H9 (cell line): ENCODE results near the gene DNAJC6. TPM values are rescaled to one million over a fixed set of nuclear protein-coding genes. Genes with fewer than 3 reads are reported as not detected.

Experiments used
- DNase-seq: peaks from one replicate; pipeline ENCODE4 v3.0.0-alpha.2; 2017
- H2AFZ ChIP-seq: one replicate; pipeline ENCODE4 v1.6.1; 2013; ENCODE audit warnings: mild to moderate bottlenecking, low read length, control low read depth, moderate library complexity
- H2AK5ac ChIP-seq: 2 replicates; pipeline ENCODE4 v1.6.1; 2013; ENCODE audit warnings: low read length, control low read depth, mixed read lengths; ENCODE audit not compliant: insufficient read length
- H2BK120ac ChIP-seq: one replicate; pipeline ENCODE4 v1.6.1; 2013; ENCODE audit warnings: low read depth, mild to moderate bottlenecking, low read length, control low read depth, inconsistent platforms; ENCODE audit not compliant: poor library complexity, severe bottlenecking
- H2BK12ac ChIP-seq: 2 replicates; pipeline ENCODE4 v1.6.1; 2013; ENCODE audit warnings: low read length, control low read depth, mixed read lengths, low read depth; ENCODE audit not compliant: insufficient read length
- H2BK15ac ChIP-seq: 2 replicates; pipeline ENCODE4 v1.6.1; 2013; ENCODE audit warnings: low read depth, low read length, control low read depth
- H2BK20ac ChIP-seq: one replicate; pipeline ENCODE4 v1.6.1; 2013; ENCODE audit warnings: low read depth, mild to moderate bottlenecking, low read length, control low read depth, inconsistent platforms; ENCODE audit not compliant: poor library complexity, severe bottlenecking
- H2BK5ac ChIP-seq: 2 replicates; pipeline ENCODE4 v1.6.1; 2013; ENCODE audit warnings: low read length, control low read depth, mixed read lengths; ENCODE audit not compliant: insufficient read length
- H3K14ac ChIP-seq: 2 replicates; pipeline ENCODE4 v1.6.1; 2013; ENCODE audit warnings: low read length, control low read depth; ENCODE audit not compliant: insufficient read depth
- H3K18ac ChIP-seq: 2 replicates; pipeline ENCODE4 v1.6.1; 2013; ENCODE audit warnings: low read depth, mild to moderate bottlenecking, mixed read lengths, low read length, control low read depth; ENCODE audit not compliant: insufficient read length
- H3K23ac ChIP-seq: 2 replicates; pipeline ENCODE4 v1.6.1; 2013; ENCODE audit warnings: low read length, control low read depth, mixed read lengths, low read depth; ENCODE audit not compliant: insufficient read length
- H3K23me2 ChIP-seq: 2 replicates; pipeline ENCODE4 v1.6.1; 2013; ENCODE audit warnings: low read depth, mild to moderate bottlenecking, mixed read lengths, low read length, control low read depth; ENCODE audit not compliant: insufficient read length, poor library complexity, severe bottlenecking
- H3K27ac ChIP-seq: 2 replicates; pipeline ENCODE4 v1.5.1; 2013; ENCODE audit warnings: low read length, control low read depth, mixed read lengths, low read depth; ENCODE audit not compliant: insufficient read length
- H3K27me3 ChIP-seq: 2 replicates; pipeline ENCODE4 v1.6.1; 2013; ENCODE audit warnings: low read length, control low read depth, inconsistent platforms; ENCODE audit not compliant: insufficient read depth
- H3K4ac ChIP-seq: 2 replicates; pipeline ENCODE4 v1.6.1; 2013; ENCODE audit warnings: low read depth, mild to moderate bottlenecking, control low read depth, inconsistent platforms, low read length, moderate library complexity
- H3K4me1 ChIP-seq: 2 replicates; pipeline ENCODE4 v1.6.1; 2013; ENCODE audit warnings: low read length, control low read depth, inconsistent platforms; ENCODE audit not compliant: insufficient read depth
- H3K4me2 ChIP-seq: 2 replicates; pipeline ENCODE4 v1.6.1; 2013; ENCODE audit warnings: low read length, control low read depth, mixed read lengths; ENCODE audit not compliant: insufficient read length, insufficient read depth
- H3K56ac ChIP-seq: 2 replicates; pipeline ENCODE4 v1.6.1; 2013; ENCODE audit warnings: low read depth, mild to moderate bottlenecking, mixed read lengths, low read length, control low read depth; ENCODE audit not compliant: insufficient read length
- H3K79me1 ChIP-seq: 2 replicates; pipeline ENCODE4 v1.6.1; 2013; ENCODE audit warnings: low read depth, mild to moderate bottlenecking, moderate library complexity, low read length, control low read depth, inconsistent platforms; ENCODE audit not compliant: insufficient read depth, poor library complexity, severe bottlenecking
- H3K79me2 ChIP-seq: 2 replicates; pipeline ENCODE4 v1.6.1; 2013; ENCODE audit warnings: low read length, control low read depth, inconsistent platforms; ENCODE audit not compliant: insufficient read depth
- H3K9ac ChIP-seq: 2 replicates; pipeline ENCODE4 v1.6.1; 2013; ENCODE audit warnings: low read length, control low read depth, mixed read lengths; ENCODE audit not compliant: insufficient read length; ENCODE audit errors: extremely low read depth
- H3K9me3 ChIP-seq: one replicate; pipeline ENCODE4 v1.6.1; 2013; ENCODE audit warnings: low read depth, low read length, inconsistent platforms; ENCODE audit not compliant: control insufficient read depth
- H3T11ph ChIP-seq: one replicate; pipeline ENCODE4 v1.6.1; 2013; ENCODE audit warnings: mild to moderate bottlenecking, low read length, control low read depth, inconsistent platforms
- H4K20me1 ChIP-seq: one replicate; pipeline ENCODE4 v1.6.1; 2013; ENCODE audit not compliant: control insufficient read depth, insufficient read length, insufficient read depth
- H4K5ac ChIP-seq: 2 replicates; pipeline ENCODE4 v1.6.1; 2013; ENCODE audit warnings: low read depth, mild to moderate bottlenecking, mixed read lengths, low read length, control low read depth; ENCODE audit not compliant: insufficient read length
- H4K8ac ChIP-seq: replicated peaks from 2 replicates; pipeline ENCODE4 v1.6.1; 2013; ENCODE audit warnings: low read length, control low read depth, mixed read lengths, low read depth; ENCODE audit not compliant: insufficient read length
- H4K91ac ChIP-seq: 2 replicates; pipeline ENCODE4 v1.6.1; 2013; ENCODE audit warnings: low read depth, mild to moderate bottlenecking, moderate library complexity, mixed read lengths, low read length, control low read depth; ENCODE audit not compliant: insufficient read length
- H3K27ac Mint-ChIP-seq, 3 experiments: 2 replicates in 2 of 3; 3 replicates in 1 of 3; pipeline ENCODE4 v1.8.0; 2020 to 2021; ENCODE audit warnings: mixed read lengths in 3 of 3, mild to moderate bottlenecking in 1 of 3, moderate library complexity in 1 of 3
- H3K27me3 Mint-ChIP-seq: 2 replicates; pipeline ENCODE4 v1.8.0; 2021; ENCODE audit warnings: low read depth, mild to moderate bottlenecking, moderate library complexity, mixed read lengths
- H3K36me3 Mint-ChIP-seq, 3 experiments: 2 replicates in 2 of 3; 3 replicates in 1 of 3; pipeline ENCODE4 v1.8.0; 2020 to 2021; ENCODE audit warnings: low read depth in 3 of 3, mixed read lengths in 3 of 3; ENCODE audit not compliant: insufficient read depth in 1 of 3
- H3K4me1 Mint-ChIP-seq, 2 experiments: 2 replicates each; pipeline ENCODE4 v1.8.0; 2020; ENCODE audit warnings: mixed read lengths in 2 of 2
- H3K4me3 Mint-ChIP-seq, 2 experiments: 2 replicates in 1 of 2; 3 replicates in 1 of 2; pipeline ENCODE4 v1.8.0; 2020 to 2021; ENCODE audit warnings: mild to moderate bottlenecking in 2 of 2, mixed read lengths in 2 of 2, moderate library complexity in 1 of 2
- H3K9me3 Mint-ChIP-seq, 2 experiments: 2 replicates in 1 of 2; 3 replicates in 1 of 2; pipeline ENCODE4 v1.8.0; 2020; ENCODE audit warnings: mild to moderate bottlenecking in 2 of 2, mixed read lengths in 2 of 2, moderate library complexity in 1 of 2
- CTCF ChIP-seq: fragments of 200-600 bp; sonication (generic); conservative IDR thresholded peaks from 3 replicates; pipeline ENCODE4 v1.8.0; 2021; ENCODE audit warnings: antibody characterized with exemption, mild to moderate bottlenecking
- WGBS: extraction: QIAGEN DNeasy Blood & Tissue Kit; methylation state at CpG from one replicate; pipeline ENCODE4 v1.1.7; 2013; ENCODE audit warnings: missing lambda C conversion rate, low lambda C conversion rate, mixed read lengths; ENCODE audit not compliant: insufficient read length; ENCODE audit errors: extremely low coverage; 5-methylcytosine and 5-hydroxymethylcytosine counted together
- total RNA-seq: library from RNA; stranded (reverse); gene quantifications from 2 replicates; pipeline ENCODE4 v1.2.1, GENCODE V29; 2021

The DNAJC6 gene
- total RNA-seq, 1 experiment from 2014 or later, result 2.2 TPM

- peaks cover 9% of the 10 kb centered on the region for H3K23me2 ChIP-seq
- peak overlapping the region; percentile 78 for H3K4me2 ChIP-seq
Measured at GRCh38 chr1:65421351-65422025, 112.1 kb downstream of the DNAJC6 start.

More at GRCh38 chr1:65421351-65422025, 112.1 kb downstream of the DNAJC6 start:
- Histone ChIP-seq H3K4me1 (peaks cover 7% of the 10 kb centered on the region; the same call in 1 of the 2 replicates), H3K23ac (no peak overlapping the region), H3K4ac (no peak overlapping the region), H3K79me2 (peaks cover 10% of the 10 kb centered on the region; the same call in 1 of the 2 replicates), H3K9ac (peak overlapping the region; percentile 83), H2BK20ac (no peak overlapping the region), H2BK120ac (no peak overlapping the region), H3K14ac (no peak overlapping the region), H4K91ac (no peak overlapping the region), H4K8ac (no peak overlapping the region), H3K27me3 (no peaks in the 10 kb centered on the region), H3K56ac (no peak overlapping the region), H3T11ph (no peak overlapping the region), H2AK5ac (no peak overlapping the region), H2BK15ac (no peak overlapping the region), H3K9me3 (no peaks in the 10 kb centered on the region), H2AFZ (no peak overlapping the region), H4K5ac (no peak overlapping the region), H3K27ac (peak overlapping the region; percentile 40), H3K18ac (no peak overlapping the region), H4K20me1 (no peaks in the 10 kb centered on the region), H2BK5ac (no peak overlapping the region), H3K79me1 (peaks cover 4% of the 10 kb centered on the region), H2BK12ac (no peak overlapping the region)
- Mint-ChIP-seq H3K9me3 (no peaks in the 10 kb centered on the region; a peak in 1 of 5 replicates), H3K27ac (no peak overlapping the region), H3K4me1 (peaks cover 34 to 50% of the 10 kb centered on the region in 2 experiments), H3K27me3 (no peaks in the 10 kb centered on the region), H3K36me3 (peaks cover 4 to 27% (median 9%) of the 10 kb centered on the region in 3 experiments; a peak in 6 of 7 replicates), H3K4me3 (no peak overlapping the region)
- no peak for TF ChIP-seq CTCF
- whole genome bisulfite sequencing, result 100% methylated on average over 1 of the region's 13 CpGs
- no peak for DNase-seq
